ENCODE measurements around the gene ZP1.

Gene ZP1

DNA sequence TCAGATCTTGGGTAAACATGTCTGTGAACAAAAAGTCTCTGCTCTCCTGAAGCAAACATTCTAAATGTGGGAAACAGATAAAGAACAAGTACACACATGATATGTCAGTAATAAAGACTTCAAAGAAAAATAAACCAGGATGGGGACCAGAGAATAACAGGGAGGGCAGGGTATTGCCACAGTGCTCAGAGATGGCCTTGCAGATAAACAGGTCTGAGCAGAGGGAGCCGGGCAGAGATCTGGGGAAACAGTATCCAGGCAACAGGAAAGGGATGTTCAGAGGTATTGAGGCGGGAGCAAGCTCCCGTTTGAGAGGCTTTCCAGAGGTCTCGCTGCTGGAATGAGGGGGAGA lies 22.5 kb upstream of the ZP1 start:
- no peak for DNase-seq

- DNase-seq: no peak
Observed at GRCh38 chr11:60845338-60845737, 22.0 kb upstream of the ZP1 start.

DNA sequence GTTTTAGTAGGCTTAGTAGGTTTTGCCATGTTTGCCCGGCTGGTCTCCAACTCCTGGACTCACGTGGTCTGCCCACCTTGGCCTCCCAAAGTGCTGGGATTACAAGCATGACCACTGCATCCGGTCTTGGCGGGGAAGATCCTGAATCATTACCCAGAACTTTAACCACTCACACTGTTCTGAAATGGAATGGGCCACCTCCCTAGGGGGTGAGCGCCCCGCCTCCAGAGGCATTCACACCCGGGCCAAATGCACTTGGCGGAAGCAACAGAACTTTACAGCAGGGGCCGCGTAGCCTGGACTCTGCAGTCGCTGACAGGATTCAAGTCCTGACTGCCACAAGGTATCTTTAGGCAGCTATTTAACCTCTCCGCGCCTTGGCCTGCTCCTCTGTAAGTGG lies 20.1 kb upstream of the ZP1 start:
- no peak for DNase-seq

GRCh38 chr11:60847896-60848295 lies 19.4 kb upstream of the ZP1 start:
- no peak for DNase-seq

DNA sequence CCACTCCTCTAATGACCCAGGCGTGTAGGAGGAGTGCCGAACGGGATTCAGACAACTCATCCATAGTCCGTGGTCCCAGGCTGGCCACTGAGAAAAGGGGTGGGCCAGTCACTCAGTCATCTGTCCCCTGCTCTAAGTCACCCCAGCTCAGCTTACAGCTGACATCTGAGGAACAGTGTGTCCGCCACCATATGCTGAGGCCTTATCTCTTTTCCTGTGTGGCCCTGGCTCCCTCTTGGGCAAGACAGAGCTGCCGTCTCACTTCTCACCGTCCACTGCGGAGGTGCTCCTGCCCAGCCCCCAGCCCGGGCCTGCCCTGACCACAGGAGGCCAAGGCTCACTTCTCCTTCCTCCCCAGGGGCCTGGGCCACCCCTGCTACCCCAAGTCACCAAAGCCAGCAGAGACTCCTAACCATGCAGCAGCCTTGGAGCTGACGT lies 18.6 kb upstream of the ZP1 start:
- DNase-seq: no peak

DNA sequence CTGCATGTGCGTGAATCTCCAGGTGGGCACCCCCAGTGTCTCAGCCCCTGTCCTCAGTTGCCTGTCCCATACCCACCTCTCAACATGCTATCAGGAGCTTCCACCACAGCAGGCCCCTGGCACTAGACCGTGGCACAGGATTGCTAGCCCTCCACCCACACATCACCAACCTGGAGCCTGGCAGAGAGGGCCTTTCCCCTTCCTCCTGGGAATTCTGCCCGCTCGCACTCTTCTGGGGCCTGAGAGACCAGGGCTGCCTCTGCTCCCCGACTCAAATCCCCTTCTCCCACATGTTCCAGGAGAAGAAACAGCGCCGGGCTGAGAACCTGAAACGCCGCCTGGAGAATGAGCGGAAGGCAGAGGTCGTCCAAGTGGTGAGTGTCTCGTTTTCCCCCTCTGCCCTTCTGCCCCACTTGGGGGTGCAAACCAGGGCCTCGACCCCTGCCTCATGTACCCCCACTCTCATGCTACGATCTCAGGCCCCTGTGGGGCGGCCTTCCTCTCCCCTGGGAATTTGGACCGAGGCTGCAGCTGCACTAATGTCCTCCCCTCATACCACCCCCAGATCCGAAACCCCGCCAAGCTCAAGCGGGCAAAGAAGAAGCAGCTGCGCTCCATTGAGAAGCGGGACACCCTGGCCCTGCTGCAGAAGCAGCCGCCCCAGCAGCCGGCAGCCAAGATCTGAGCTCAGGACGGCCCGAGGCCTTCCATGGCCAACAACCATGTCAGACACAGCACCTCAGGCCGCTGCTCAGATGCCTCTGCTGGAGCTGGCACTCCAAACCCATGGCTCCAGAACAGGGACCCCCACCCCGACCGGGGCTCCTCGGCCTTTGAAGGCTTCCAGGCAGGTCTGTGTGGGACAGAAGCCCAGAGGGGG lies 17.5 kb upstream of the ZP1 start:
- DNase-seq: no peak

DNA sequence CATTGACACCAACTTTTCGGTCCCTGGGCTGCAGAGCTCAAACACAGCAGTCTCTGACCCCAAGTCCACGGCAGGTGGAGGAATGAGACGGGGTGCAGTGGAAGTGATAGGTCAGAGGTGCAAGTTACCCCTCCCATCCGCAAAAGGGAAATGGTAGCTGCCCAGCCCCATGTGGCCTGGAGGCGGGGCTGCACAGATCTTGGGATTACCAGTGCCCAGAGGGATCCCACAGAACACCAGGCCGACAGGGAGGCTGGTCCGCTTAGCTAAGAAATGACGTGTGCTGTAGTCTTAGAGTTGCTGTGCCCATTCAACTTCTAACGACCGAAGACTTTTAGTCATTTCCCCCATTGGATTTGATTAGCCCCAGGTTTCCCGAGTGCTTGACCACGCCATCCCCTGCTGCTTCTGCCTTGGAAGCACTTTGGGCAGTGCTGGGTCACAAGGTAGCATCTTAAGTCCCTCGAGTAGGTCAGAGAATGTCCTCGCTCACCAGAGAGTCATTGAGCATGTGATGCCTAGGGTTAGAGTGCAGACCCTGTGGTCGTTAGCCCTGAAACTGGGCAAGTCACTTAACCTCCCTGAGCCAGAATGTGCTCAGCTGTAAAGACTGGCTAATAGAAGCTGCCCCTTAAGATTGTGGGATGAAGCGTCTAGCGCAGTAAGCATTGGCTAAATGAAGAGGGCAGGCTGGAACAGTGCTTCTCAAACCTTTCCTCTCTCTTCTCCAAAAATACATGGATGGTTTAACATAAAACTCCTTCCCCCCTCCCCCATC lies 15.8 kb upstream of the ZP1 start:
- no peak for DNase-seq

GRCh38 chr11:60852117-60852981 lies 15.0 kb upstream of the ZP1 start:
- no peak for DNase-seq

GRCh38 chr11:60852982-60853950 lies 14.1 kb upstream of the ZP1 start:
- DNase-seq: no peak

- no peak for DNase-seq
Observed at GRCh38 chr11:60854140-60854846, 13.0 kb upstream of the ZP1 start.

DNA sequence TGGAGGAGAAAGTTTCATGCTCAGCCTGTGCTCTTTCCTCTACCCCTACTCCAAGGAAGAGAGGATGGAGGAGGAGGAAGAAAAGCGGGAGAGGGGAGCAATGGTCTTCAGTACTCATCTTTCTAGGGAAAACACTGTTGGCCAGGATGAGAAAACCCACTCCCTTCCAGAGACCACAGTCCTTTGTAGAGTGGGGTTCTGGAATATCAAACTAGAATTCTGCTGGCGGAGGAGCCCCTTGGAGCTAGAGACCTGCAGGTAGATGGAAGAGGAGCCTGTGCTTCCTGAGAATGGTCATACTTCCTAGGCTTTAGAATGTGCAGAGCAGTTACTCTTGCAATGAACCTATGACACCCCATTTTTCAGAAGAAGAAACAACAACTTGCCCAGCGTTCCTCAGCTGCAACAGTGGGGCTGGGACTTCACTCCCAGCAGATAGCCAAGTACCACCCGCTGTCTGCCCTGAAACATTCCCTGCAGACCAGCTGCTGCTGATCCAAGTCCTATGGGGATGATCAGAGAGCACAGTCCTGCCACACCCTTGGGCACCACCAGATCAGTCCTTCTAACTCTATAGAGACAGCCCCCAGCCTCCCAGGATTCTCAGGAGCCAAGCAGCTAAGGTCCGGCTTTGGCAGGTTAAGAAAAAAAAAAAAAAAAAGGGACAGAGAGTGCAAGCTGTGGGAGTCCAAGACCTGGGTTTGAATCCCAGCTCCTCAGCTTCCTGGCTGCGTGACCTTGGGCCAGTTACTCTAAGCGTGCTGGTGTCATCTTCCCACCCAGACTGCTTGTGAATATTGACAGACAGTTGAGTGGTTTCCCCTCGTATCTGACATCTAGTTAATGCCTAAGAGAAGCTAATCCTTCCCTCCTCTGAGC lies 12.3 kb upstream of the ZP1 start:
- no peak for DNase-seq

DNA sequence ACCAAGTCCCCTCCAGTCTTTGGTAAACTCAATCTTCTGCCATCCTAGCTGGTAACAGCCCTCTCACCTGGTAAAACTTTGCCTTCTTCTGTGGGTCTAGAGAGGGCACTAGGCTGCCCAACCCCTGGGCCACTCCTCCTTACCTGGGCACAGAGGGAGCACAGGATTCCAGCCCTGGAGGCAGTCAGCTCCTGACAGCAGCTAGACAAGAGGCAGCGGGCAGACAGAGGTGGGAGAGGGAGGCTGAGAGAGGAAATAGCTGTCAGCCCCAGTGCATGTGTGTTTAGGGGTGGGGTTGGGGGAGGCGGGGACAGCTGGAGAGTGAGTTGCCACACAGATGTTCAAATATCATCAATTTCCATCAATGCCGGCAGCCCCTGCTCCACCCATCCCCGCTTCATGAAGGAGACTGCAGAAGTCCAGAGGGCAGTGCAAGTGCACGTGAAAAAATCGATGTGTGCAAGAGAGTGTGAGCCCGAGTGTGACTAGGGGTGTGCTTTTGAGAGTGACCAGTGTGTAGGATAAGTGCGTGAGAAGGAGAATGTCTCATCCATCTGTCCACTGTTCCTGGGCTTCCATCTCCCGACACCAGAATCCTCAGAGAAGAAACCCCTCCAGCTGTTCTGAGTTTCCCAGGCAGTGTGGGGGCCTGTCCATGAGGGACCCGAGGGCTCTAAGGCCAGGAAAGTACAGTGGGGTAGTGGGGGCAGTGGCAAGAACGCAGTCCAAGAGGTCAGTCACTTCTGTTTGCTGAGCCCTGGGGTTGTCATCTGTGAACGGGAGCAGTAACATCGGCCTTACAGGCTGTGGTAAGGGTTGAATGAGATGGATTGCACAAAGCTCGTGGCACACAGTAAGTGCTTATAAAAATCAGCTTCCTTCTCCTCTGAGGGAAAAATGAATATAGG lies 11.4 kb upstream of the ZP1 start, which contains the start of gene PTGDR2:
PTGDR2 (minus strand) TSS at position 225 of the 908 bp plus-strand sequence. CDS start 2,228 bp downstream, outside the sequence.
- no peak for DNase-seq

DNA sequence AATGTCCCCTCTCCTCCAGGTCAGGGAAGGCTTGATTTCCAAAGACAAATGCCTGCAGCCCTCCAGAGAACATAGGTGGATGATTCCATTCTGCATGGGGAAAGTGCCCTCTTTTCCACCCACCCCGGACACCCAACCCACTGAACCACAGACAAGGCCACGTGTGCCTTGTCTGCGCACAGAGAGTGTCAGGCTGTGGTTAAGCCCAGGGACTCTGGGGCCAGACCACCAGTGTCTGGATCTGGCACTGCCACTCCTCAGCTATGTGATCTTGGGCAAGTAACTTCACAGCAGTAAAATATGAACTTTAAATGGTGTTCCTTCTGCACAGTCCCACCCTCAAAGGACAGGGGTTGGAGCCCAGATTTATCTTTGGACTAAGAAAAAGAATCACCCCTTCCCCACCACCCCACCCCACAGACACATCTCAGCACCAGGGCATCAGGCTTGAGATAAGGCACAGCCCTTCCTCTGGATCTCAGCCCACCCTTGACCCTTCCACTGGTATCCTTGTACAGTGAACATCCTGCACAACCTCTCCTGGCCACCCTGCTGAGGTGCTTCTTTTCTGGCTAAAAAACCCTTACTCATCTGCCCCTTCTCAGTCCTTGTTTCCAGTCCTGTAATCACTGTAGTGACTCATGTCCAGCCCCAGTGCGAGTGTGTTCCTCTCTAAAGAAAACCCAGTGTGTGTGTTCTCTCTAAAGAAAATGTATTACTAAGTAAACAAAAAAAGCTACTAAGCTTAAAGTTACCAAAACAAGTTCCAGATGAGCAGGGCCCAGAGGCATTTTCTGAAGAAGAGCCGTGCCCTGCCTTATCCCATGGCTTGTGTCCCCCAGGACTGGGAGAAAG lies 9.7 kb upstream of the ZP1 start:
- DNase-seq: no peak

DNA sequence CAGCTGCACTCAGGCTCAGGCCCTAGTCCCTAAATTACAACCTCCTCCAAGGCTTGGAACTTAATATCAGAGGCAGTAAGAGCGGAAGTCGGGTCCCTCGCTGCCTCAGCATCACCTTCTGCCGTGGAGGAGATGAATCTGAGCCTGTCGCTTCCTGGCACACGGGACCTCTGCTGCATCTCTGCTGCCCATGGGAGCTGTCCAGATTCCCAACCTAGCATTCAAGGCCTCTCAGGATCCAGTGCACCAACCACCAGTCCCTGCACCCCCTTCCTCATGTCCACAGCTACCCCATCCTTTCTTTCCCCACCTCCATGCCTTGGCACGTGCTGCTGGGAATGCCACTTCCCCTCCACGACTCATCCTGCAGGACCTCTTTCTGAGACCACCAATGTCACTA lies 9.1 kb upstream of the ZP1 start:
- DNase-seq: no peak

DNA sequence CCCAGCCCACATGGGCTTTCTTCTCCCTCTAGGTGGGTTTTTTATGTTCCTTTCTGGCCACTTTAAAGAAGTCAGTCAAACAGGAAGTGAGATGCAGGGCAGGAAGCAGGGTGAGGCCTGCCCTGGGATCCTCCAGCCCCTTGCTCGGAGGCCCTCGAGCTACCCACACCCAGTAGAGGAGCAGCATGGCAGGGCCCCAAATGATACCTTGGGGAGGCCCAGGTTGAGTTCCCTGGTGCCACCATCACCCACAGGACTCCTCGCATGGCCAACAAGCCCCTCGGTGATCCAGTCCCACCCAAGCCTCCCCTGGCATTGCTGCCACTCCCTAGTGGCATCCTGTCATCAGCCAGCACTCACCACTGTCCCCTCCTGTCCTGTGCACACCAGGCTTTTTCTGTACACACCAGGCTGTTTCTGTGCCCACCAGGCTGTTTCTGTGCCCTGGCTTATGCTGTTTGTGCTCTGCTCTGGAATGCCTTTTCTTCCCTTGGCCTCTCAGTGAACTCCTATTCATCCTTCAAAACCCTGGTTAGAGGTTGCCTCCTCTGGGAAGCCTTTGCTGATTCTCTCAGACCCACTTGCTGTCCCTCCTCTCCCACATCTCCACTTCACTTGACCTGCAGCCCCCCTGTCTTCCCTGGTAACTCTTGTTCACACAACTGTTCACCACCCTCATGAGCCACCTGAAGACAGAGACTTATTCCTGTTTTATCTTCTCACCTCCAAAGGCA lies 8.4 kb upstream of the ZP1 start:
- no peak for DNase-seq

DNA sequence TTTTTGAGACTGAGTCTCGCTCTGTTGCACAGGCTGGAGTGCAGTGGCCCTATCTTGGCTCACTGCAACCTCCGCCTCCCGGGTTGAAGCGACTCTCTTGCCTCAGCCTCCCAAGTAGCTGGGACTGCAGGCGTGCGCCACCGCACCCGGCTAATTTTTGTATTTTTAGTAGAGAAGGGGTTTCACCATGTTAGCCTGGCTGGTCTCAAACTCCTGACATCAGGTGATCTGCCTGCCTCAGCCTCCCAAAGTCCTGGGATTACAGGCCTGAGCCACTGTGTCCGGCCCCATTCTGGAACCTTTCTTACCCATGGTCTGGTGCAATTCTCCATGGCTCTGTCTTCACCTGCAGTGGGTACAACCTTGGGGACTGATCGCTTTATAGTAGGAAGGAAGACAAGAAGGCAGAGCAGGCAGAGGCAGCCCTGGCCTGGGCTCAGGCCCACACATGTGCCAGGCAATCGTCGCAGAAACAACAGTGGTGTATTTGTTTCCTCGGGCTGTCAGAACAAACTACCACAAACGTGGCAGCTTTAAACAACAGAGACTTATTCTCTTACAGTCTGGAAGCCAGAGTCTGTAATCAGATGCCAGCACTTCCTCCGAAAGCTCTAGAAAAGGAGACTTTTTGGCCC lies 7.6 kb upstream of the ZP1 start:
- no peak for DNase-seq

- DNase-seq: no peak
Observed at GRCh38 chr11:60860943-60861342, 6.4 kb upstream of the ZP1 start.

All from NCI-H1694 (cell line).